Measurements from ENCODE around the gene ZNF467.

The ZNF467 gene

GRCh38 chr7:149783386-149784250 is 10.2 kb upstream of the ZNF467 start:
- DNase-seq = no peak

- no peak for DNase-seq
Measured at GRCh38 chr7:149782682-149783345, 9.4 kb upstream of the ZNF467 start.

DNA sequence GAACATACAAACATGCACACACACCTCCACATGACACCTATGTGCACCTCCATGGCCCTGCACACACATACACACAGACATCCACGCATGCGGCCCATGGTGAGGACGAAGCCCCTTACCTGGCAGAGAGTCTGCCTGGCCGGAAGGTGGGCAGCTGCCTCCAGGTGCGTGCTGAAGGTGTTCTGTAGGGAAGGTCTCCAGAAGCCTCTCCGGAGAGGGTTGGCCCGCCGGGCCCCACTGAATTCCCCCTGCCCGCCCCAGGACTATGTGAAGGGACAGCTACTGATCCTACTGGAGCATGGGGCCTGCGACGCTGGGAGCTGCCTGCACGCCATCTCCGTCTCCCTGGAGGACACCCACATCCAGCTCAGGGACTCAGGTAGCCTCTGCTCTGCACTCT is 8.5 kb upstream of the ZNF467 start:
- DNase-seq = no peak

GRCh38 chr7:149780636-149781419 is 7.4 kb upstream of the ZNF467 start:
- no peak for DNase-seq

- no peak for DNase-seq
Measured at GRCh38 chr7:149780056-149780455, 6.7 kb upstream of the ZNF467 start.

- no peak for DNase-seq
Measured at GRCh38 chr7:149779502-149779805, 6.1 kb upstream of the ZNF467 start.

DNA sequence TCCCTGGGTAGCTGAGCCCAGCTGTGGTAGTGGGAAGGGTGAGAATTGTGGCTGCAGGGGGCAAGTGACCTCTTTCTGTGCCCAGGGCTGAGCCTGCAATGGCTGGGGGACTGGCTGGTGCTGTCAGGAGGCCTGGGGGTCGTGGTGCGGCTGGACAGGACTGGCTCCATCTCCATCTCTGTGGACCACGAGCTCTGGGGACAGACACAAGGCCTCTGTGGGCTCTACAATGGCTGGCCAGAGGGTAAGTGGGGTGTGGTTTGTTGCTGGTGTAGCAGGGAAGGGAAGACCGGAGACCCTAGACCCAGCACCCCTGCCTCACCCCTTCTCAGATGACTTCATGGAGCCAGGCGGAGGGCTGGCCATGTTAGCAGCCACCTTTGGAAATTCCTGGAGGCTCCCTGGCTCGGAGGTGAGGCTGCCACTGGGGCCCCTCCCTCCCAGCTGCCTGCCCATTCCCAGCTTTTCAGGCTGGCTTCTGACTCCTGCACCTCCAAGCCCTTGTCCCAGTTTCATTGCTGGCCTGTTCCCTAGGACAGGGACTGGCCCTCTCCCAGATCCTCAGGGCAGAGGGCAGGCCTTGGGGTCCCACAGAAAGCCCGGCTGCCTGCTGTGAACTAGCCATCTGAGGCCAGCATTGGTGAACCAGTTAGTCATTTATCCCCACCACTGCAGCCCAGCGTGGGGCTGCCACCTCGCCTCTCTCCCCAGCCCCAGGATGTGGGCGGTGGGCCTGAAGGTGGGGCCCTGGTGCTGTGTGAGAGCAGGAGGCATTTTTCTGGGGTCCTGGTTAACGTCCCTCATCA is 5.5 kb upstream of the ZNF467 start:
- no peak for DNase-seq

- DNase-seq = no peak
Measured at GRCh38 chr7:149778327-149778637, 4.9 kb upstream of the ZNF467 start.

DNA sequence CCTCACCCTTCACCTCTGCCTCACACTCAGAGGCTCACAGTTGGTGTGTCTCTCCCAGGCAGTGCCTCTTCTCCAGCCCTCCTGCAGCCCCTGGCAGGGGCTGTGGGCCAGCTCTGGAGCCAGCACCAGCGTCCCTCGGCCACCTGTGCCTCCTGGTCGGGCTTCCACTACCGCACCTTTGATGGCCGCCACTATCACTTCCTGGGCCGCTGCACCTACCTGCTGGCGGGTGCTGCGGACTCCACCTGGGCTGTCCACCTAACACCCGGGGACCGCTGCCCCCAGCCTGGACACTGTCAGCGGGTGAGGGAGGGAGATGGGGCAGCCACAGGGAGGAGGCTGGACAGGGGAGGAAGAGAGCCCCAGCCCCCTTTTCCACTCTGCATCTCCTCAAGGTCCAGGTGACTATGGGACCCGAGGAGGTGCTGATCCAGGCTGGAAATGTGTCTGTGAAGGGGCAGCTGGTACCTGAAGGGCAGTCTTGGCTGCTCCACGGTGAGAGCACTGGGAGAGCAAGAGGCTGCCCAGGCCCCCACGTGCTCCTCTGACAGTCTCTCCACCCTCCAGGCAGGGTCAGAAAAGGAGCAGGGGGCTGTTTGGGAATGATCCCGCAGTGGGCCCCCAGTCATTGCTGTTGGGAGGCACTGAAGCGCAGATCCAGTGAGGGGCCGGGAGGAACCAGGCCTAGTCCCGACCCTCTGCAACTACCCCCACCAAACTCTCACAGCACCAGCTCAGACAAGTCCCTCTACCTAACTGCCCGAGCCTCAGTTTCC is 4.4 kb upstream of the ZNF467 start:
- DNase-seq = no peak

DNA sequence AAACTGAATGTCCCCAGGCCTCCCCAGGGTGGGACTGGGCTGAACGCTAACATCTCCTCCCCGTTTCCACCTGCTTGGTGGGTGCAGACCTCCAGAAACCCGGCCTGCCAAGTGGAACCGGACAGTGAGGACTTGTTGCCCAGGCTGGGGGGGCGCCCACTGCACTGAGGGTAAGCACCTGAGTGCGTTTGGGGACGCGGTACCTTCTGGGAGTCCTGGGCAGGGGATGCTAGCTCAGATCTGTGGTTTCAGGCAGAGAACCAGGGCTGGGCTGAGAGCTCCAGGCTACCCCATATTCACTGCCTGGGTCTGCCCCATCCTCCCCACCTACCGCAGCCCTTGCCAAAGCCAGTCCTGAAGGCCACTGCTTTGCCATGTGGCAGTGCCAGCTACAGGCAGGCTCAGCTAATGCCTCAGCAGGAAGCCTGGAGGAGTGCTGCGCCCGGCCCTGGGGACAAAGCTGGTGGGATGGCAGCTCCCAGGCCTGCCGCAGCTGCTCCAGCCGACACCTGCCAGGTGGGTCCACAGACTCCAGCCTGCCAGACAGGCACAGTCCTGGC is 3.5 kb upstream of the ZNF467 start:
- DNase-seq = no peak

- DNase-seq = no peak
Measured at GRCh38 chr7:149776289-149776688, 2.9 kb upstream of the ZNF467 start.

DNA sequence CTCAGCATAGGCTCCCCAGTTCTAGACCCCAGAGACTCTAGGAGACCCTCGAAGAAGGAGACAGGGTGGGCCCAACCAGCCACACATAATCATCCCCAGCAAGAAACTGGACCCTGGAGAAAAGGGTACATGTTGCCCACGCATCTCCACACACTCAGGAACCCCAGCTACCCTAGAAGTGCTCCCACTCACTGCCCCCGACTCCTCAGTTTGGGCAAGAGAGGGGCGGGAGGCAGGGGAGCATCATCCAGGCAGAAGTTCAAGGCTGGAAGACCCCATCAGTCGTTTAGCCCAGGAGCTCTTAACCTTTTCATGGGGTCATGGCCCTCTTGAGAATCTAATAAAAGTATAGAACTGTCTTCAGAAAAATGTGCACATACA is 1.8 kb upstream of the ZNF467 start:
- no peak for DNase-seq

- DNase-seq = no peak
Measured at GRCh38 chr7:149774237-149775175, 1.1 kb upstream of the ZNF467 start.

- DNase-seq = no peak
Measured at GRCh38 chr7:149772956-149773434, 393 bp downstream of the ZNF467 start.

DNA sequence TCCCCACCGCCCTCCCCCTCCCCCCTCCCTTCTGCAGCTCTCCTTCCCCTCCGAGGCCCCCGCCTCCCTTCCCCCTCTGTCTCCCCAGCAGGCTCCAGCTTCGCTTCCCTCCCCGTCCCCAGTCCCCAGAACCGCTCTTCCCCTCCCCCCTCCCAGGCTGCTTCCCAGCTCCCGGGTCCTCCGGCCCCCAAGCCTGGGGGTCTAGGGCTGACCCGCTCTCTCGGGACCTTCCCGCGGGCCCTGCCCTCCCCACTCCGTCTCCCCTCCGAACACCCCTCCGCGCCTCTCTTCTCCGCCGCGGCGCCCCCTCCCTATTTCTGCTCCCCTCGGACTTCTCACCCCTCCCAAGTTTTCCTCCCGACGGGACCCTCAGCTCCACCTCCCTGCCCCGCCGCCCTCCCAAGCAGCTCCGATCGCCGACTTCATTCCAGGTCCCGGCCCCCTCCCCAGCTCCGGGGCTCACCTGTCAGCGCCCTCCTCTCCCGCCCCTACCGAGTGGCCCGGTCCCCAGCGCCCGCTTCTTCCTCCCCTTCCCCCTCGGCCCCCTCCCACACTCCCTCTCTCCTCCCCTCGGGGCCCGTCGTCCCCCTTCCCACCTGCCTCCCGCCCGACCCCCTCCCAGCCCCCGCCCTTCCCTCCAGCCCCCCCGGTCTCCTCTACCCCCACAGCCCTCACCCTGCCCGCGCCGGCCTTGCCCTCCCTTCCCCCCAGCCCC is 990 bp downstream of the ZNF467 start:
- DNase-seq = no peak

- DNase-seq = peak; percentile 61
Measured at GRCh38 chr7:149771720-149772240, 1.6 kb downstream of the ZNF467 start.

- DNase-seq = no peak
Measured at GRCh38 chr7:149770728-149771636, 2.4 kb downstream of the ZNF467 start.

DNA sequence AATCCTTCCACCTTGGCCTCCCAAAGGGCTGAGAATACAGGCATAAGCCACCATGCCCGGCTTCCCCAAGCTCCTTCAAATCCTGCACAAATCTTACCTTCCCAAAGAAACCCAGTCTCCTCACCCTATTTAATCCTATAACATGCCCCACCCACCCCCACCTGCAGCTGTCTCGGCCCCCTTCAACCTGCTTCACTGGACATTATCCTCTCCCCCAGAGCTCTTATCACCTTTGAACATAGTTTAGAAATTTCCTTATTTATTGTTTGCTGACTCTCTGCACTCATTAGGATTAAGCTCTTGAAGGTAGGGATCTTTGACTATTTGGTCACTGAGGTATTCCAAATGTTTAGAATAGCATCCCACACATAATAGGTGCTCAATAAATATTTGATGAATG is 3.5 kb downstream of the ZNF467 start:
- DNase-seq = no peak

GRCh38 chr7:149768931-149769330 is 4.5 kb downstream of the ZNF467 start:
- DNase-seq = no peak

All from GF-D8 (cell line).